OCI-LY7 (cell line): ENCODE measurements around the gene HTR1E.

Experiments
- EZH2phosphoT487 ChIP-seq: fragments of 200-600 bp; sonication (generic); IDR thresholded peaks from 2 replicates; pipeline ENCODE4 v1.6.1; 2018; ENCODE audit warnings: low read depth, borderline replicate concordance, mild to moderate bottlenecking, mixed run types, antibody characterized with exemption, low read length, moderate library complexity, mixed read lengths
- TF ChIP-seq, protein P1 (sequence below): fragments of 200-600 bp; sonication (generic); conservative IDR thresholded peaks from 2 replicates; pipeline ENCODE4 v1.5.1; 2014; ENCODE audit warnings: mild to moderate bottlenecking, antibody characterized with exemption, low read length, moderate library complexity, mixed read lengths

DNA sequence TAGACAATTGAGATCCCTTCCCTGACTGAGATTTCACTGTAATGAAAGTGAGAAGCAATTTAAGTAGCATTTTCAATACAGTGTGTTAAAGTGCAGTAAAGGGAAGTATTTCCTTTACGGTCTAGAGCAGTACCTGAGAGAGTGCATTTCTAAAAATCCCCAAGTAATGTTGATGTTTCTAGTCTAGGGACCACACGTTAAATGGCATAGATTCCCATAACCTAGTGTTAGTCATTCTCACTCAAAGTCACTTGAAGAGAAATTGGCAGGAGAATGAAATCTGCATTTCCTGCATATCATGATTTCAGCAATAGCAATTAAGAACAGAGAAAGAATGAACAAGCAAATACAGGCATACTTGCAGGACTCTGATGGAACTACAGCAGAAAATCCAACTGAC lies 89.7 kb downstream of the HTR1E start:
- TF ChIP-seq, protein P1, sequence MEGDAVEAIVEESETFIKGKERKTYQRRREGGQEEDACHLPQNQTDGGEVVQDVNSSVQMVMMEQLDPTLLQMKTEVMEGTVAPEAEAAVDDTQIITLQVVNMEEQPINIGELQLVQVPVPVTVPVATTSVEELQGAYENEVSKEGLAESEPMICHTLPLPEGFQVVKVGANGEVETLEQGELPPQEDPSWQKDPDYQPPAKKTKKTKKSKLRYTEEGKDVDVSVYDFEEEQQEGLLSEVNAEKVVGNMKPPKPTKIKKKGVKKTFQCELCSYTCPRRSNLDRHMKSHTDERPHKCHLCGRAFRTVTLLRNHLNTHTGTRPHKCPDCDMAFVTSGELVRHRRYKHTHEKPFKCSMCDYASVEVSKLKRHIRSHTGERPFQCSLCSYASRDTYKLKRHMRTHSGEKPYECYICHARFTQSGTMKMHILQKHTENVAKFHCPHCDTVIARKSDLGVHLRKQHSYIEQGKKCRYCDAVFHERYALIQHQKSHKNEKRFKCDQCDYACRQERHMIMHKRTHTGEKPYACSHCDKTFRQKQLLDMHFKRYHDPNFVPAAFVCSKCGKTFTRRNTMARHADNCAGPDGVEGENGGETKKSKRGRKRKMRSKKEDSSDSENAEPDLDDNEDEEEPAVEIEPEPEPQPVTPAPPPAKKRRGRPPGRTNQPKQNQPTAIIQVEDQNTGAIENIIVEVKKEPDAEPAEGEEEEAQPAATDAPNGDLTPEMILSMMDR, result no peak
- no peak for TF ChIP-seq EZH2phosphoT487
